Measurements from ENCODE around the gene PDLIM1.

DNA sequence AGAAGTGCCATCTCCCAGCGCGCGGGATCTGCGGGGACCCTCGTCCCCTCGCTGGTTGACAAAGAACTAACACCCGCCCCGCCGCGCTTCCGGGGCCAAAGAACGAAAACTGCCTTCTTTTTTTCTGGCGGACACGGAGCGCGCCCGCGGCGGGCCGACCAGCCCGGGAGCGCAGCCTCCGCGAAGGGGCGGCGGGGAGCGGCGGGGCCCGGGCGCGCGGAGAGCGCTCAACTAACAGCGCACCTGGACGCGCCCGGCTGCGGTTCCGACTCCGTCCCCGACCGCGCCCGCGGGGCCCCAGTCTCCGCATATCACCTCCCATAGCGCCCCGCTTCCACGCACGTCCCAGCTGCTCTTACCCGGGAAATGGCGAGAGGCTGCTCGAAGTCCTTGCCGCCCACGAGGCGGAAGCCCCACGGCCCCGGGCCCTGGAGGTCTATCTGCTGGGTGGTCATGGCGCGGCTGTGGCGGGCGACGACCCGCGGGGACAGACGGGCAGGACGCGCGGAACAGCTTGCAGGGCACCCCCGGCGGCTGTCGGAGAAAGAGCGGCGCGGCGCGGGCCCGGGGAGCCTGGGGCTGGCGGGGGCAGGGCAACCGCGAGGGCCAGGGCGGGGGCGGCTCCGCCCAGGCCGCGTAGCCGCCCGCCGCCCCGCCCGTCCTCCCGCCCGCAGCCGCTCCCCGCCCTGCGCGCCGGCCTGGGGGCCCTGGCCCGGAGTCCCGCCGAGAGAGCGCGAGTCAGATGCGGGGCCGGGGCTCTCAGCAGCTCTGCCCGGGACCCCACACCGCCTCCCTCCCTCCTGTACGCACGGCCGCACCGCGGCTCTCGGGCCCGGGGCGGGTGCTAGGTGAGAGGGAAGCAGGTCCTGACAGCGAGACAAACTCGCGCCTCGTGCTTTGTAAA is at the start of gene PDLIM1:
- TF ChIP-seq POLR2AphosphoS5 (IDR thresholded peaks at IDR 0.05; ENCODE audit: borderline replicate concordance, low read depth, low read length), result no peak
- no peak for TF ChIP-seq EZH2 (IDR thresholded peaks at IDR 0.05)
- no peak for TF ChIP-seq FOXP2 (optimal IDR thresholded peaks at IDR 0.05; ENCODE audit: control extremely low read depth, extremely low read length, insufficient read depth)
